A673 (cell line): Measurements from ENCODE around the gene NIBAN1. TPM values are rescaled to one million over a fixed set of nuclear protein-coding genes. Genes with fewer than 3 reads are reported as not detected.
A peak's percentile ranks its signal among the peaks of the same experiment; 100 is the strongest.

Experiments
- BruUV-seq: library from RNA; stranded (reverse); fragments of 400-500 nt; replicated peaks from 2 replicates; lab custom pipeline; 2021; lab: Mats Ljungman, UMichigan
- CTCF ChIA-PET: fragments of 300-600 bp; sonication (Branson Sonifier 250); formaldehyde crosslinking; loops from one replicate; lab custom pipeline; 2022; ENCODE audit warnings: antibody characterized with exemption; lab: Charles Lee
- POLR2A ChIA-PET: fragments of 300-600 bp; sonication (Branson Sonifier 250); formaldehyde crosslinking; loops from one replicate; lab custom pipeline; 2022; ENCODE audit warnings: antibody characterized with exemption; ENCODE audit not compliant: low non-redundant PET; lab: Charles Lee
- DNase-seq: peaks from one replicate; pipeline ENCODE4 v3.0.0-alpha.2; 2015; ENCODE audit warnings: low spot score
- H3K27ac ChIP-seq: fragments of 200-600 bp; sonication (generic); 2 replicates; pipeline ENCODE4 v1.5.1; 2016; ENCODE audit warnings: mixed run types, low read depth, mild to moderate bottlenecking, mixed read lengths, antibody characterized with exemption, low read length; ENCODE audit not compliant: poor library complexity, severe bottlenecking
- H3K27me3 ChIP-seq: fragments of 200-600 bp; sonication (generic); replicated peaks from 2 replicates; pipeline ENCODE4 v1.6.1; 2017; ENCODE audit warnings: mixed run types, low read depth, mild to moderate bottlenecking, mixed read lengths, antibody characterized with exemption, low read length; ENCODE audit not compliant: insufficient read depth, poor library complexity
- H3K36me3 ChIP-seq: fragments of 200-600 bp; sonication (generic); 2 replicates; pipeline ENCODE4 v1.6.1; 2016; ENCODE audit warnings: mixed run types, mild to moderate bottlenecking, mixed read lengths, antibody characterized with exemption, low read length; ENCODE audit not compliant: insufficient read depth, poor library complexity, severe bottlenecking
- H3K4me1 ChIP-seq: fragments of 200-600 bp; sonication (generic); 2 replicates; pipeline ENCODE4 v1.6.1; 2017; ENCODE audit warnings: mixed run types, mild to moderate bottlenecking, mixed read lengths, antibody characterized with exemption, low read length; ENCODE audit not compliant: insufficient read depth, poor library complexity, severe bottlenecking
- H3K4me3 ChIP-seq: fragments of 200-600 bp; sonication (generic); 2 replicates; pipeline ENCODE4 v1.5.1; 2016; ENCODE audit warnings: low read depth, mixed run types, mild to moderate bottlenecking, mixed read lengths, low read length; ENCODE audit not compliant: poor library complexity, severe bottlenecking
- H3K9me3 ChIP-seq: fragments of 200-600 bp; sonication (generic); 2 replicates; pipeline ENCODE4 v1.6.1; 2016; ENCODE audit warnings: mixed run types, low read depth, mild to moderate bottlenecking, mixed read lengths, antibody characterized with exemption, low read length; ENCODE audit not compliant: poor library complexity, severe bottlenecking
- EZH2 ChIP-seq: fragments of 200-600 bp; sonication (generic); IDR thresholded peaks from 2 replicates; pipeline ENCODE4 v1.6.1; 2017; ENCODE audit warnings: borderline replicate concordance, low read depth, mild to moderate bottlenecking, mixed read lengths, antibody characterized with exemption, low read length; ENCODE audit not compliant: poor library complexity, severe bottlenecking
- intact Hi-C: fragments of 100-400 bp; cut with micrococcal nuclease; formaldehyde crosslinking; loops from one replicate; pipeline ENCODE4 v1.10.0; 2022; ENCODE audit not compliant: unreplicated experiment
- total RNA-seq: library from RNA; stranded (reverse); gene quantifications from 2 replicates; pipeline ENCODE4 v1.2.3, GENCODE V29; 2021
- TF ChIP-seq, protein P1 (sequence below): fragments of 300-800, 200-600 bp; sonication (generic); conservative IDR thresholded peaks from 2 replicates; pipeline ENCODE4 v1.5.1; 2017; ENCODE audit warnings: low read depth, mild to moderate bottlenecking, antibody characterized with exemption, low read length, moderate library complexity, mixed read lengths

The NIBAN1 gene
- total RNA-seq, 1 experiment from 2014 or later = 52.9 TPM

DNA sequence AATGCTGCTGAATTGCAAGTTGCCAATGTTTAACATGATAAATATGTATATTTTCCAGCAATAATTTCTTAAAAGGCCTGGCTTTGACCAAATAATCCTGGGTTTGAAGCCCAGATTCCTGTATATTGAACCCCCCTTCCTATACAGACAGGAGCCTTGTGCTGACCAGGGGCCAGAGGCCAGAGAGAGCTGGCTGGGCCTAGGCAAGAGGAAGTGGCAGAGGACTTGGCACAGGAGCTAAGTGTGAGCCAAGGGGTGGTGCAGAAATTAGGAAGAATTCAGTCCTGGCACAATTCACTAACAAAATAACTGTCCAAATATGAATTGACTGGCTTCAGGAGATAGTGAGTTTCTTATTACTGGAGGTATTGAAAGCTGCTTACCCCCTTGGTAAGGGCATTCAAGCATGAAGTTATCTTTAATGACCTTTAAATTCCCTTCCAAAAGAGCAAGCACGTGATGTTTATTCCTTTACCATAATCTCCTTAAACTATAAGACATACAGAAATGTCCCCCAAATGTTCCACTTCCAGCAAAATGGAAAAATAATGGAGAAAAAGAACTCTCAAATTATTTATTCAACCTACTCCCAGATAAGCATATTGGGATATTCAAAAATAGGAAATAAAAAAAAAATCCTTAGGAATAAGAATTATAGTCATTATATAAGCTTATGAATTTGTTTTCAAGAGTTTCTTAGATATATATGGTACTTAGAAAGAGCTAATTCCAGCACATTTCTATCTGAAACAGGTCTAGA, 26.6 kb downstream of the NIBAN1 start:
- no peaks in the 10 kb centered on the region for H3K27me3 ChIP-seq
- BruUV-seq = no TSS peak
- peak overlapping the region; percentile 53 for H3K27ac ChIP-seq
- H3K4me3 ChIP-seq = no peak overlapping the region
- no peak for TF ChIP-seq EZH2
- TF ChIP-seq, protein P1, sequence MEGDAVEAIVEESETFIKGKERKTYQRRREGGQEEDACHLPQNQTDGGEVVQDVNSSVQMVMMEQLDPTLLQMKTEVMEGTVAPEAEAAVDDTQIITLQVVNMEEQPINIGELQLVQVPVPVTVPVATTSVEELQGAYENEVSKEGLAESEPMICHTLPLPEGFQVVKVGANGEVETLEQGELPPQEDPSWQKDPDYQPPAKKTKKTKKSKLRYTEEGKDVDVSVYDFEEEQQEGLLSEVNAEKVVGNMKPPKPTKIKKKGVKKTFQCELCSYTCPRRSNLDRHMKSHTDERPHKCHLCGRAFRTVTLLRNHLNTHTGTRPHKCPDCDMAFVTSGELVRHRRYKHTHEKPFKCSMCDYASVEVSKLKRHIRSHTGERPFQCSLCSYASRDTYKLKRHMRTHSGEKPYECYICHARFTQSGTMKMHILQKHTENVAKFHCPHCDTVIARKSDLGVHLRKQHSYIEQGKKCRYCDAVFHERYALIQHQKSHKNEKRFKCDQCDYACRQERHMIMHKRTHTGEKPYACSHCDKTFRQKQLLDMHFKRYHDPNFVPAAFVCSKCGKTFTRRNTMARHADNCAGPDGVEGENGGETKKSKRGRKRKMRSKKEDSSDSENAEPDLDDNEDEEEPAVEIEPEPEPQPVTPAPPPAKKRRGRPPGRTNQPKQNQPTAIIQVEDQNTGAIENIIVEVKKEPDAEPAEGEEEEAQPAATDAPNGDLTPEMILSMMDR = no peak
- no peaks in the 10 kb centered on the region for H3K9me3 ChIP-seq
- ChIA-PET CTCF (no interaction called here), POLR2A (no interaction called here)
- peaks cover 49% of the 10 kb centered on the region for H3K4me1 ChIP-seq
- H3K36me3 ChIP-seq = peaks cover 4% of the 10 kb centered on the region
- DNase-seq = peak; percentile 72
- intact Hi-C loops = loop anchor here (1.0 kb wide), 1 partner anchor 8 kb away; no protein-coding TSS in a partner anchor

DNA sequence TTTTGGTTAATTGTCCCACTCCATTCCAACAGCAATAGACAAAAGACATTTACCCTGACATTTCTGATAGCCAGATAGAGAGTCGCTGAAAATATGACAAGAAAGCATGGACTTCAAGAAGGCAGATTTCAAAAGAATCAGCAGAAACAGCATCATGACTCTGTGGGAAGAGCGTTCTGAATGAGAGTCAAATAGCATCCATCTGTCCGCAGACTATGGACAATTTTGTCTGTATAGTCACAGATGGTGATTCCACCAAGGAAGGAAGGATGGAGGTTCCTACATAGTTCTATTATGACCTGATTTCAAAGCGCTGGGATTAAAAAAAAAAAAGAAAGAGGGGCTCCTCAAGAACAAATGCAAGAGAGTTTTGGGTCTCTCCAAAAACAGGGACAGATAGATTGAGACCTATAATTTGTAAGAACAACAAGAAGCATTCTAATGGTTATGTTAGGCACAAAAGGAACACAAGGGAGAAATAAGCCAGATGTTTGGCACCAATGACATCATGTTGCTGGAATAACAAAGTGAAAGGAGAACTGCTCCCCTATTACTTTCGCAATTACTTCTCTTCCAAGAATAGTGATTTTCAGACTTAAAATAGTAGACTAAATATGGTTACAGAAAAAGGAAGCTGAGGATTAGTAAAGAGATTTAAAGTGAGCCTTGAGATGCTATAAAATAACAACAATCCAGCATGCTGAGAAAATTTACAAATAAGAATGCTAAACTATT, 28.5 kb downstream of the NIBAN1 start:
- Histone ChIP-seq H3K4me3 (no peak overlapping the region), H3K36me3 (peaks cover 4% of the 10 kb centered on the region), H3K27ac (peak overlapping the region; percentile 11), H3K27me3 (no peaks in the 10 kb centered on the region), H3K4me1 (peaks cover 39% of the 10 kb centered on the region), H3K9me3 (no peaks in the 10 kb centered on the region)
- BruUV-seq = no TSS peak
- peak; percentile 43 for DNase-seq
- TF ChIP-seq EZH2 = no peak
- TF ChIP-seq, protein P1 = no peak
- POLR2A ChIA-PET = no interaction called here
- CTCF ChIA-PET = no interaction called here
- intact Hi-C loops = no loop called here

DNA sequence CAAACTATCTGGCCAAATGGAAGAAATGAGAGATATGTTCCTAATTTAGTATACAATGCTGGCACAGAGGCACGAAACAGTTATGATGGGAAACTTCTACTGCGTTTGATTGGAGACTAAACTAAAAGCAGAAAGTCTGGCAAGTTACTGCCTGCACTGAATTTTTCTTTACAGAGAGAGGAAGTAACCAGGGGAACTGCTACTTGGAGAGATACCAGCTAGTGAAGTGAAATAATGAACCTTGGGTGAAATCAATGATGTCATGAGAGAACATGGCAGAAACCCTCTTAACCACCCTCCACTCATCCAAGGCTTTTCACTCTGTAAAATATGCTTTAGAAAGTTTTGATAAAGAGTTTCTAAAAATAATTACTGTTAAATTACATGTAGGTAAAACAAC, 29.3 kb downstream of the NIBAN1 start:
- ChIA-PET CTCF (no interaction called here), POLR2A (no interaction called here)
- peaks cover 37% of the 10 kb centered on the region for H3K4me1 ChIP-seq
- no peaks in the 10 kb centered on the region for H3K27me3 ChIP-seq
- DNase-seq = no peak
- intact Hi-C loops = no loop called here
- H3K9me3 ChIP-seq = no peaks in the 10 kb centered on the region
- H3K36me3 ChIP-seq = peaks cover 4% of the 10 kb centered on the region
- no peak for TF ChIP-seq EZH2
- TF ChIP-seq, protein P1 = no peak
- BruUV-seq = no TSS peak
- H3K27ac ChIP-seq = no peak overlapping the region
- H3K4me3 ChIP-seq = no peak overlapping the region
